ENCODE data around the gene MYOZ2.
A peak's percentile ranks its signal among the peaks of the same experiment; 100 is the strongest.

The MYOZ2 gene

GRCh38 chr4:119205690-119206089, 70.1 kb downstream of the MYOZ2 start:
- DNase-seq = no peak

- no peak for DNase-seq
Measured at GRCh38 chr4:119206178-119206577, 70.5 kb downstream of the MYOZ2 start.

GRCh38 chr4:119207051-119207450, 71.4 kb downstream of the MYOZ2 start:
- DNase-seq = no peak

- DNase-seq = no peak
Measured at GRCh38 chr4:119209077-119209476, 73.4 kb downstream of the MYOZ2 start.

GRCh38 chr4:119209586-119209985, 74.0 kb downstream of the MYOZ2 start:
- no peak for DNase-seq

GRCh38 chr4:119210775-119211174, 75.1 kb downstream of the MYOZ2 start:
- DNase-seq = no peak

- DNase-seq = no peak
Measured at GRCh38 chr4:119211867-119212233, 76.2 kb downstream of the MYOZ2 start.

- DNase-seq = peak; percentile 26
Measured at GRCh38 chr4:119212234-119212963, 76.8 kb downstream of the MYOZ2 start, which contains the start of gene USP53. USP53 (plus strand) TSS chr4:119212713; CDS start chr4:119239760, 27,047 bp downstream.

GRCh38 chr4:119212964-119213606, 77.5 kb downstream of the MYOZ2 start:
- no peak for DNase-seq

GRCh38 chr4:119218093-119218492, 82.5 kb downstream of the MYOZ2 start:
- DNase-seq = no peak

- no peak for DNase-seq
Measured at GRCh38 chr4:119221412-119221811, 85.8 kb downstream of the MYOZ2 start.

- no peak for DNase-seq
Measured at GRCh38 chr4:119227690-119228089, 92.1 kb downstream of the MYOZ2 start.

GRCh38 chr4:119228406-119228805, 92.8 kb downstream of the MYOZ2 start:
- DNase-seq = no peak

GRCh38 chr4:119229908-119230687, 94.5 kb downstream of the MYOZ2 start:
- no peak for DNase-seq

GRCh38 chr4:119231491-119231890, 95.9 kb downstream of the MYOZ2 start:
- DNase-seq = no peak

GRCh38 chr4:119232286-119232685, 96.7 kb downstream of the MYOZ2 start:
- DNase-seq = no peak

GRCh38 chr4:119233191-119233590, 97.6 kb downstream of the MYOZ2 start:
- no peak for DNase-seq

- DNase-seq = no peak
Measured at GRCh38 chr4:119233750-119234149, 98.1 kb downstream of the MYOZ2 start.

GRCh38 chr4:119237201-119237600, 101.6 kb downstream of the MYOZ2 start:
- no peak for DNase-seq
